Esophagus squamous epithelium (tissue), 4 donors: Measurements from ENCODE around the gene PCLO.

Experiments used
- POLR2A ChIP-seq, 4 donors: fragments of 450-650 bp; IDR thresholded peaks; one replicate each; pipeline ENCODE4 v1.6.1; 2017; ENCODE audit warnings: antibody characterized with exemption in 4 of 4, mild to moderate bottlenecking in 4 of 4, moderate library complexity in 3 of 4
- TF ChIP-seq, protein P1 (sequence below), 6 experiments: fragments of 450-650 bp in 4 of 6; fragments of 200-600 bp in 2 of 6; sonication (generic) in 2 of 6; IDR thresholded peaks; one replicate each; pipeline ENCODE4 v1.5.1; 2016 to 2019; ENCODE audit warnings: antibody characterized with exemption in 6 of 6, mild to moderate bottlenecking in 4 of 6, moderate library complexity in 4 of 6

DNA sequence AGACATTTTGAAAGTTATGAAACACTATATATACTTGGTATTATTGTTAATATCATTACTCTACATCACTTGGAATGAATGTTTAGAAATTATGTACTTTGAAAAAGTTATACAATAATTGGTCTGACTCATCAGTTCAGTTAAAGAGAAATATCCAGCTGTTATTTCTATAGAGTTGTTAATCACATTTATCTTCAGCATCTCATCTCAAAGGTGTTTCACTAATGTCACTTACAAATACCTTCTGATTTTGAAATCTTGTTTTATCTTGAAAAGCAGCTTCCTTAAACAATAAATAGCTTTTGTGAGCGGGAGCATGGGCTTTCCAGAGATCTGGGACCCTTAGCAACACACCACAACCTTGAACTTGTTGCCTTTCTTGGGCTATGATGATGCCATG is 205.2 kb downstream of the PCLO start:
- TF ChIP-seq, protein P1, sequence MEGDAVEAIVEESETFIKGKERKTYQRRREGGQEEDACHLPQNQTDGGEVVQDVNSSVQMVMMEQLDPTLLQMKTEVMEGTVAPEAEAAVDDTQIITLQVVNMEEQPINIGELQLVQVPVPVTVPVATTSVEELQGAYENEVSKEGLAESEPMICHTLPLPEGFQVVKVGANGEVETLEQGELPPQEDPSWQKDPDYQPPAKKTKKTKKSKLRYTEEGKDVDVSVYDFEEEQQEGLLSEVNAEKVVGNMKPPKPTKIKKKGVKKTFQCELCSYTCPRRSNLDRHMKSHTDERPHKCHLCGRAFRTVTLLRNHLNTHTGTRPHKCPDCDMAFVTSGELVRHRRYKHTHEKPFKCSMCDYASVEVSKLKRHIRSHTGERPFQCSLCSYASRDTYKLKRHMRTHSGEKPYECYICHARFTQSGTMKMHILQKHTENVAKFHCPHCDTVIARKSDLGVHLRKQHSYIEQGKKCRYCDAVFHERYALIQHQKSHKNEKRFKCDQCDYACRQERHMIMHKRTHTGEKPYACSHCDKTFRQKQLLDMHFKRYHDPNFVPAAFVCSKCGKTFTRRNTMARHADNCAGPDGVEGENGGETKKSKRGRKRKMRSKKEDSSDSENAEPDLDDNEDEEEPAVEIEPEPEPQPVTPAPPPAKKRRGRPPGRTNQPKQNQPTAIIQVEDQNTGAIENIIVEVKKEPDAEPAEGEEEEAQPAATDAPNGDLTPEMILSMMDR (IDR thresholded peaks at IDR 0.05), result no peak
- TF ChIP-seq POLR2A (IDR thresholded peaks at IDR 0.05), result no peak
